Astrocyte (in vitro differentiated cells and primary cell): ENCODE results near the gene FHIT. TPM values are rescaled to one million over a fixed set of nuclear protein-coding genes. Genes with fewer than 3 reads are reported as not detected.

ENCODE experiments used
- DNase-seq: peaks from one replicate; pipeline ENCODE4 v3.0.0-alpha.2; 2010; ENCODE audit warnings: low read depth
- FAIRE-seq: peaks from 2 replicates; lab custom pipeline; 2011; peaks lifted over from hg19 to GRCh38; lab: Jason Lieb, UNC
- H2AFZ ChIP-seq: 2 replicates; pipeline ENCODE4 v1.6.0; 2012; ENCODE audit warnings: low read depth, low read length, inconsistent platforms
- H3K27ac ChIP-seq: 2 replicates; pipeline ENCODE4 v1.5.1; 2011; ENCODE audit warnings: low read depth, low read length, inconsistent platforms
- H3K27me3 ChIP-seq: 2 replicates; pipeline ENCODE4 v1.6.0; 2011; ENCODE audit warnings: low read length, inconsistent platforms; ENCODE audit not compliant: insufficient read depth
- H3K36me3 ChIP-seq: 2 replicates; pipeline ENCODE4 v1.5.1; 2011; ENCODE audit warnings: low read length, inconsistent platforms; ENCODE audit not compliant: insufficient read depth
- H3K4me1 ChIP-seq: 2 replicates; pipeline ENCODE4 v1.5.1; 2011; ENCODE audit warnings: low read length, inconsistent platforms; ENCODE audit not compliant: insufficient read depth
- H3K4me2 ChIP-seq: 2 replicates; pipeline ENCODE4 v1.6.0; 2012; ENCODE audit warnings: low read length, inconsistent platforms
- H3K4me3 ChIP-seq: 2 replicates; pipeline ENCODE4 v1.5.1; 2011; ENCODE audit warnings: low read depth, mild to moderate bottlenecking, low read length, inconsistent platforms; ENCODE audit not compliant: insufficient read depth
- H3K79me2 ChIP-seq: 2 replicates; pipeline ENCODE4 v1.6.0; 2012; ENCODE audit warnings: mild to moderate bottlenecking, low read length, inconsistent platforms; ENCODE audit not compliant: insufficient read depth
- H3K9ac ChIP-seq: 2 replicates; pipeline ENCODE4 v1.6.0; 2012; ENCODE audit warnings: mild to moderate bottlenecking, low read length, inconsistent platforms
- H3K9me3 ChIP-seq: 2 replicates; pipeline ENCODE4 v1.5.1; 2012; ENCODE audit warnings: low read depth, mild to moderate bottlenecking, low read length, inconsistent platforms; ENCODE audit not compliant: insufficient read depth
- H4K20me1 ChIP-seq: 2 replicates; pipeline ENCODE4 v1.6.0; 2012; ENCODE audit warnings: low read length, inconsistent platforms; ENCODE audit not compliant: insufficient read depth
- H3K27ac Mint-ChIP-seq: one replicate; pipeline ENCODE4 v1.8.0; 2021; ENCODE audit warnings: mild to moderate bottlenecking, mixed read lengths; ENCODE audit not compliant: unreplicated experiment
- H3K27me3 Mint-ChIP-seq: one replicate; pipeline ENCODE4 v1.8.0; 2021; ENCODE audit warnings: low read depth, mixed read lengths; ENCODE audit not compliant: unreplicated experiment
- H3K36me3 Mint-ChIP-seq: one replicate; pipeline ENCODE4 v1.8.0; 2021; ENCODE audit warnings: low read depth, mixed read lengths; ENCODE audit not compliant: unreplicated experiment
- H3K4me1 Mint-ChIP-seq: one replicate; pipeline ENCODE4 v1.8.0; 2021; ENCODE audit warnings: low read depth, mixed read lengths; ENCODE audit not compliant: unreplicated experiment
- H3K4me3 Mint-ChIP-seq: one replicate; pipeline ENCODE4 v1.8.0; 2021; ENCODE audit warnings: mild to moderate bottlenecking, moderate library complexity, mixed read lengths; ENCODE audit not compliant: unreplicated experiment
- H3K9me3 Mint-ChIP-seq: one replicate; pipeline ENCODE4 v1.8.0; 2021; ENCODE audit warnings: mild to moderate bottlenecking, mixed read lengths; ENCODE audit not compliant: unreplicated experiment
- CTCF ChIP-seq: IDR thresholded peaks from 2 replicates; pipeline ENCODE4 v1.5.1; 2011; ENCODE audit warnings: low read depth, mild to moderate bottlenecking, inconsistent platforms, low read length, moderate library complexity; ENCODE audit not compliant: insufficient read depth
- EZH2 ChIP-seq: IDR thresholded peaks from 2 replicates; pipeline ENCODE4 v1.6.1; 2012; ENCODE audit warnings: mild to moderate bottlenecking, low read length, inconsistent platforms; ENCODE audit not compliant: insufficient read depth
- total RNA-seq: library from RNA; stranded (reverse); gene quantifications from 2 replicates; pipeline ENCODE4 v1.2.1, GENCODE V29; 2021

FHIT gene
- total RNA-seq, 1 donor from 2014 or later, result 6.7 TPM

- Mint-ChIP-seq H3K9me3 (no peaks in the 10 kb centered on the region), H3K27me3 (no peaks in the 10 kb centered on the region), H3K36me3 (no peaks in the 10 kb centered on the region), H3K4me1 (no peaks in the 10 kb centered on the region), H3K4me3 (no peak overlapping the region), H3K27ac (no peak overlapping the region)
- H3K9me3 ChIP-seq, result no peaks in the 10 kb centered on the region
- TF ChIP-seq CTCF (no peak), EZH2 (no peak)
- no peak overlapping the region for H2AFZ ChIP-seq
- no peaks in the 10 kb centered on the region for H3K79me2 ChIP-seq
- FAIRE-seq (no peak), DNase-seq (no peak)
- H3K4me1 ChIP-seq, result no peaks in the 10 kb centered on the region
- H3K4me2 ChIP-seq, result no peak overlapping the region
- no peak overlapping the region for H3K9ac ChIP-seq
- no peak overlapping the region for H3K27ac ChIP-seq
- no peaks in the 10 kb centered on the region for H3K36me3 ChIP-seq
- no peak overlapping the region for H3K4me3 ChIP-seq
- no peaks in the 10 kb centered on the region for H4K20me1 ChIP-seq
- no peaks in the 10 kb centered on the region for H3K27me3 ChIP-seq
These were observed 1347.0 kb downstream of the FHIT start for GRCh38 chr3:59904296-59904695.

- no peak overlapping the region for H2AFZ ChIP-seq
- H3K27me3 ChIP-seq, result no peaks in the 10 kb centered on the region
- H4K20me1 ChIP-seq, result no peaks in the 10 kb centered on the region
- no peak overlapping the region for H3K4me3 Mint-ChIP-seq
- TF ChIP-seq CTCF, result no peak
- TF ChIP-seq EZH2, result no peak
- no peaks in the 10 kb centered on the region for H3K4me1 ChIP-seq
- peaks cover 3% of the 10 kb centered on the region for H3K4me1 Mint-ChIP-seq
- H3K27ac ChIP-seq, result no peak overlapping the region
- no peak for FAIRE-seq
- H3K79me2 ChIP-seq, result no peaks in the 10 kb centered on the region
- no peaks in the 10 kb centered on the region for H3K36me3 ChIP-seq
- H3K27ac Mint-ChIP-seq, result no peak overlapping the region
- no peaks in the 10 kb centered on the region for H3K36me3 Mint-ChIP-seq
- H3K27me3 Mint-ChIP-seq, result peaks cover 2% of the 10 kb centered on the region
- no peak overlapping the region for H3K4me3 ChIP-seq
- no peaks in the 10 kb centered on the region for H3K9me3 ChIP-seq
- no peak overlapping the region for H3K9ac ChIP-seq
- no peaks in the 10 kb centered on the region for H3K9me3 Mint-ChIP-seq
- DNase-seq, result no peak
- no peak overlapping the region for H3K4me2 ChIP-seq
These were observed 1352.2 kb downstream of the FHIT start for GRCh38 chr3:59899061-59899460.

GRCh38 chr3:59895972-59896371 is 1355.3 kb downstream of the FHIT start:
- no peak overlapping the region for H3K9ac ChIP-seq
- TF ChIP-seq EZH2, result no peak
- H3K27ac Mint-ChIP-seq, result no peak overlapping the region
- no peaks in the 10 kb centered on the region for H3K36me3 Mint-ChIP-seq
- H3K4me1 ChIP-seq, result no peaks in the 10 kb centered on the region
- FAIRE-seq, result no peak
- no peaks in the 10 kb centered on the region for H4K20me1 ChIP-seq
- H3K9me3 ChIP-seq, result no peaks in the 10 kb centered on the region
- no peak overlapping the region for H3K4me3 ChIP-seq
- peaks cover 2% of the 10 kb centered on the region for H3K27me3 Mint-ChIP-seq
- no peak overlapping the region for H3K4me2 ChIP-seq
- no peak overlapping the region for H2AFZ ChIP-seq
- H3K4me3 Mint-ChIP-seq, result no peak overlapping the region
- H3K27me3 ChIP-seq, result no peaks in the 10 kb centered on the region
- no peak for DNase-seq
- H3K36me3 ChIP-seq, result no peaks in the 10 kb centered on the region
- H3K27ac ChIP-seq, result no peak overlapping the region
- H3K4me1 Mint-ChIP-seq, result peaks cover 3% of the 10 kb centered on the region
- H3K79me2 ChIP-seq, result no peaks in the 10 kb centered on the region
- peaks cover 2% of the 10 kb centered on the region for H3K9me3 Mint-ChIP-seq
